WTC11 (cell line): Measurements from ENCODE around the gene HOXA5. TPM values are rescaled to one million over a fixed set of nuclear protein-coding genes. Genes with fewer than 3 reads are reported as not detected.

Source experiments
- ATAC-seq: fragments of 200-7000 bp; cut with Tn5 transposase; 2 replicates; pipeline ENCODE4 v1.10.0; 2021; ENCODE audit warnings: mild to moderate bottlenecking, moderate library complexity
- Bru-seq: library from RNA; stranded (reverse); fragments of 400-500 nt; gene quantifications from one replicate; lab custom pipeline; 2021; lab: Mats Ljungman, UMichigan
- CTCF ChIA-PET: fragments of 300-600 bp; sonication (Branson Sonifier 250); formaldehyde crosslinking; loops from one replicate; lab custom pipeline; 2021; ENCODE audit warnings: antibody characterized with exemption; lab: Charles Lee
- POLR2A ChIA-PET: fragments of 350-600 bp; sonication (Branson Sonifier 250); formaldehyde crosslinking; loops from one replicate; lab custom pipeline; 2021; ENCODE audit warnings: antibody characterized with exemption; lab: Charles Lee
- DNase-seq: peaks from one replicate; pipeline ENCODE4 v3.0.0; 2021; ENCODE audit warnings: low spot score
- H3K27ac Mint-ChIP-seq: 2 replicates; pipeline ENCODE4 v1.8.0; 2021; ENCODE audit warnings: mixed read lengths
- H3K27me3 Mint-ChIP-seq: 2 replicates; pipeline ENCODE4 v1.8.0; 2021; ENCODE audit warnings: low read depth, mild to moderate bottlenecking, moderate library complexity, mixed read lengths
- H3K36me3 Mint-ChIP-seq: 2 replicates; pipeline ENCODE4 v1.8.0; 2021; ENCODE audit warnings: mixed read lengths
- H3K4me1 Mint-ChIP-seq: 2 replicates; pipeline ENCODE4 v1.8.0; 2022; ENCODE audit warnings: mixed read lengths
- H3K4me3 Mint-ChIP-seq: 2 replicates; pipeline ENCODE4 v1.8.0; 2021; ENCODE audit warnings: mild to moderate bottlenecking, moderate library complexity, mixed read lengths
- H3K9me3 Mint-ChIP-seq: 2 replicates; pipeline ENCODE4 v1.8.0; 2021; ENCODE audit warnings: mixed read lengths
- CBFB ChIP-seq: sonication (generic); formaldehyde crosslinking; IDR thresholded peaks from 2 replicates; pipeline ENCODE4 v1.8.1; 2022; ENCODE audit warnings: mild to moderate bottlenecking, low read depth, missing genetic modification reagents
- CREM ChIP-seq: sonication (generic); formaldehyde crosslinking; IDR thresholded peaks from 2 replicates; pipeline ENCODE4 v1.8.1; 2022; ENCODE audit warnings: mild to moderate bottlenecking, missing genetic modification reagents, moderate library complexity
- EMX1 ChIP-seq: fragments of 250-450 bp; sonication (Bioruptor Pico); IDR thresholded peaks from 2 replicates; pipeline ENCODE4 v1.8.0; 2021; ENCODE audit warnings: mild to moderate bottlenecking
- JAZF1 ChIP-seq: fragments of 250-450 bp; sonication (Bioruptor Pico); IDR thresholded peaks from 2 replicates; pipeline ENCODE4 v1.9.0; 2021; ENCODE audit warnings: moderate library complexity, mild to moderate bottlenecking, inconsistent platforms
- KAT7 ChIP-seq: sonication (generic); formaldehyde crosslinking; IDR thresholded peaks from 2 replicates; pipeline ENCODE4 v1.8.1; 2023; ENCODE audit warnings: missing genetic modification reagents, mild to moderate bottlenecking, borderline replicate concordance
- NFATC4 ChIP-seq: fragments of 250-450 bp; sonication (Bioruptor Pico); IDR thresholded peaks from 2 replicates; pipeline ENCODE4 v1.9.0; 2021; ENCODE audit warnings: mild to moderate bottlenecking
- NFE2L1 ChIP-seq: sonication (generic); formaldehyde crosslinking; IDR thresholded peaks from 2 replicates; pipeline ENCODE4 v1.8.1; 2023; ENCODE audit warnings: missing genetic modification reagents
- NR3C1 ChIP-seq: sonication (generic); formaldehyde crosslinking; conservative IDR thresholded peaks from 2 replicates; pipeline ENCODE4 v1.8.1; 2023; ENCODE audit warnings: low read depth, mild to moderate bottlenecking, missing genetic modification reagents
- RELA ChIP-seq: sonication (generic); formaldehyde crosslinking; IDR thresholded peaks from 2 replicates; pipeline ENCODE4 v1.8.1; 2022; ENCODE audit warnings: missing genetic modification reagents, mild to moderate bottlenecking, borderline replicate concordance
- SMAD4 ChIP-seq: sonication (generic); formaldehyde crosslinking; IDR thresholded peaks from 2 replicates; pipeline ENCODE4 v1.8.0; 2022; ENCODE audit warnings: mild to moderate bottlenecking, missing genetic modification reagents
- SP1 ChIP-seq: sonication (generic); formaldehyde crosslinking; conservative IDR thresholded peaks from 2 replicates; pipeline ENCODE4 v1.8.1; 2022; ENCODE audit warnings: missing genetic modification reagents
- ZNF232 ChIP-seq: sonication (generic); formaldehyde crosslinking; IDR thresholded peaks from 2 replicates; pipeline ENCODE4 v1.8.0; 2022; ENCODE audit warnings: mild to moderate bottlenecking, missing genetic modification reagents
- ZNF396 ChIP-seq: fragments of 250-450 bp; sonication (Bioruptor Pico); IDR thresholded peaks from 2 replicates; pipeline ENCODE4 v1.8.0; 2021; ENCODE audit warnings: mild to moderate bottlenecking, moderate library complexity, borderline replicate concordance
- ZNF423 ChIP-seq: fragments of 250-450 bp; sonication (Bioruptor Pico); IDR thresholded peaks from 2 replicates; pipeline ENCODE4 v2.1.2; 2022; ENCODE audit warnings: mild to moderate bottlenecking, moderate library complexity
- long read RNA-seq, 3 experiments: library from RNA in 1 of 3; library from capped mRNA in 1 of 3; library from polyadenylated mRNA in 1 of 3; unstranded in 2 of 3; stranded (forward) in 1 of 3; transcript quantifications; one replicate each; pipeline ENCODE4 v2.0.0, GENCODE V29; 2021
- total RNA-seq: library from RNA; stranded (reverse); gene quantifications from 3 replicates; pipeline ENCODE4 v1.2.3, GENCODE V29; 2021
- TF ChIP-seq, protein P1 (sequence below): sonication (generic); formaldehyde crosslinking; IDR thresholded peaks from 2 replicates; pipeline ENCODE4 v1.8.0; 2023; ENCODE audit warnings: missing genetic modification reagents, mild to moderate bottlenecking, borderline replicate concordance
- TF ChIP-seq, protein P2 (sequence below): sonication (generic); formaldehyde crosslinking; IDR thresholded peaks from 2 replicates; pipeline ENCODE4 v1.8.1; 2023; ENCODE audit warnings: mild to moderate bottlenecking, missing genetic modification reagents, borderline replicate concordance
- TF ChIP-seq, protein P3 (sequence below): sonication (generic); formaldehyde crosslinking; IDR thresholded peaks from 2 replicates; pipeline ENCODE4 v1.8.1; 2023; ENCODE audit warnings: mild to moderate bottlenecking, moderate library complexity, missing genetic modification reagents
- TF ChIP-seq, protein P4 (sequence below): fragments of 200-600 bp; IDR thresholded peaks from 2 replicates; pipeline ENCODE4 v1.8.0; 2022; ENCODE audit warnings: antibody characterized with exemption
- TF ChIP-seq, protein P5 (sequence below): fragments of 250-450 bp; sonication (Bioruptor Pico); IDR thresholded peaks from 2 replicates; pipeline ENCODE4 v1.8.0; 2021; ENCODE audit warnings: mild to moderate bottlenecking
- TF ChIP-seq, protein P6 (sequence below): sonication (generic); formaldehyde crosslinking; IDR thresholded peaks from 2 replicates; pipeline ENCODE4 v1.8.1; 2022; ENCODE audit warnings: mild to moderate bottlenecking, moderate library complexity, missing genetic modification reagents
- TF ChIP-seq, protein P7 (sequence below): sonication (generic); formaldehyde crosslinking; IDR thresholded peaks from 2 replicates; pipeline ENCODE4 v1.8.1; 2023; ENCODE audit warnings: mild to moderate bottlenecking, missing genetic modification reagents

The HOXA5 gene
- 0.14 TPM in 1 of 3 replicates, not detected in the others for total RNA-seq
- not detected for Bru-seq, nascent RNA
- long read RNA-seq, experiment 1 = 0 reads
- long read RNA-seq, experiment 2 = 0 reads
- long read RNA-seq, experiment 3 = 0 reads

DNA sequence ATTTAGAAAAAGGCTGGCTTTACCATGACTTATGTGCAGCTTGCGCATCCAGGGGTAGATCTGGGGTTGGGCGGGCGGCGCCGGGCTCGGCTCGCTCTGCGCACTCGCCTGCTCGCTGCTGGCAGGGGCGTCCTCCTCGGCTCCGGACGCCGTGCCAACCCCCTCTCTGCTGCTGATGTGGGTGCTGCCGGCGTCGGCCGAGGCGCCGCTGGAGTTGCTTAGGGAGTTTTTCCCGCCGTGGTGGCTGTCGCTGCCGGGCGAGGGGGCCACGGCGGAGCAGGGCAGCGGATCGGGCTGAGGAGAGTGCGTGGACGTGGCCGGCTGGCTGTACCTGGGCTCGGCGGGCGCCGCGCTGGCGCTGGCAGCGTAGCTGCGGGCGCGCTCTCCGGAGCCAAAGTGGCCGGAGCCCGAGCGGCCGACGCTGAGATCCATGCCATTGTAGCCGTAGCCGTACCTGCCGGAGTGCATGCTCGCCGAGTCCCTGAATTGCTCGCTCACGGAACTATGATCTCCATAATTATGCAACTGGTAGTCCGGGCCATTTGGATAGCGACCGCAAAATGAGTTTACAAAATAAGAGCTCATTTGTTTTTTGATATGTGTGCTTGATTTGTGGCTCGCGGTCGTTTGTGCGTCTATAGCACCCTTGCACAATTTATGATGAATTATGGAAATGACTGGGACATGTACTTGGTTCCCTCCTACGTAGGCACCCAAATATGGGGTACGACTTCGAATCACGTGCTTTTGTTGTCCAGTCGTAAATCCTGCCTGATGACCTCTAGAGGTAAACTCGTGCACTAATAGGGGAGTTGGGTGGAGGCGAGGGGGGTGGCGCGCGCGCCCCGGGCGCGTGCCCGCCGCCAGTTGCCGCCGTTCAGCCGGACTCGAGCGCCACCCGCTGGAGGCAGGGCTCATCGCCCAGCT, at the start of gene HOXA5:
Gene HOXA5, minus strand, starts transcription at position 659 of the 927 bp plus-strand sequence. Its CDS starts 74 bp downstream, at position 585.
- ATAC-seq (peak; percentile 31), DNase-seq (peak; percentile 89)
- Mint-ChIP-seq H3K27me3 (peaks cover 100% of the 10 kb centered on the region), H3K4me1 (peaks cover 25% of the 10 kb centered on the region), H3K9me3 (no peaks in the 10 kb centered on the region), H3K4me3 (peak within 1 kb of the TSS; percentile 74), H3K36me3 (no peaks in the 10 kb centered on the region), H3K27ac (no peak within 1 kb of the TSS)
- ChIA-PET POLR2A (interaction anchor here (0.6 to 1.2 kb wide), 2 partner anchors 30 to 135 kb away, joined by 3 read pairs; no protein-coding TSS in a partner anchor), CTCF (interaction anchor here (0.6 to 3.8 kb wide), 37 partner anchors 9 to 1251 kb away, joined by 3 to 39 read pairs (median 4); partner anchors contain the start of genes HOXA11, HOXA13, HOXA3 and HOXA4)
- TF ChIP-seq JAZF1 (CRISPR knock-in tag) = no peak
- no peak for TF ChIP-seq RELA (CRISPR knock-in tag)
- TF ChIP-seq SP1 (CRISPR knock-in tag) = 0 out of 2 replicates have a peak, but pooled peaks have one; percentile 33
- no peak for TF ChIP-seq ZNF423 (CRISPR knock-in tag)
- TF ChIP-seq ZNF396 (CRISPR knock-in tag) = no peak
- no peak for TF ChIP-seq EMX1
- TF ChIP-seq, protein P1, sequence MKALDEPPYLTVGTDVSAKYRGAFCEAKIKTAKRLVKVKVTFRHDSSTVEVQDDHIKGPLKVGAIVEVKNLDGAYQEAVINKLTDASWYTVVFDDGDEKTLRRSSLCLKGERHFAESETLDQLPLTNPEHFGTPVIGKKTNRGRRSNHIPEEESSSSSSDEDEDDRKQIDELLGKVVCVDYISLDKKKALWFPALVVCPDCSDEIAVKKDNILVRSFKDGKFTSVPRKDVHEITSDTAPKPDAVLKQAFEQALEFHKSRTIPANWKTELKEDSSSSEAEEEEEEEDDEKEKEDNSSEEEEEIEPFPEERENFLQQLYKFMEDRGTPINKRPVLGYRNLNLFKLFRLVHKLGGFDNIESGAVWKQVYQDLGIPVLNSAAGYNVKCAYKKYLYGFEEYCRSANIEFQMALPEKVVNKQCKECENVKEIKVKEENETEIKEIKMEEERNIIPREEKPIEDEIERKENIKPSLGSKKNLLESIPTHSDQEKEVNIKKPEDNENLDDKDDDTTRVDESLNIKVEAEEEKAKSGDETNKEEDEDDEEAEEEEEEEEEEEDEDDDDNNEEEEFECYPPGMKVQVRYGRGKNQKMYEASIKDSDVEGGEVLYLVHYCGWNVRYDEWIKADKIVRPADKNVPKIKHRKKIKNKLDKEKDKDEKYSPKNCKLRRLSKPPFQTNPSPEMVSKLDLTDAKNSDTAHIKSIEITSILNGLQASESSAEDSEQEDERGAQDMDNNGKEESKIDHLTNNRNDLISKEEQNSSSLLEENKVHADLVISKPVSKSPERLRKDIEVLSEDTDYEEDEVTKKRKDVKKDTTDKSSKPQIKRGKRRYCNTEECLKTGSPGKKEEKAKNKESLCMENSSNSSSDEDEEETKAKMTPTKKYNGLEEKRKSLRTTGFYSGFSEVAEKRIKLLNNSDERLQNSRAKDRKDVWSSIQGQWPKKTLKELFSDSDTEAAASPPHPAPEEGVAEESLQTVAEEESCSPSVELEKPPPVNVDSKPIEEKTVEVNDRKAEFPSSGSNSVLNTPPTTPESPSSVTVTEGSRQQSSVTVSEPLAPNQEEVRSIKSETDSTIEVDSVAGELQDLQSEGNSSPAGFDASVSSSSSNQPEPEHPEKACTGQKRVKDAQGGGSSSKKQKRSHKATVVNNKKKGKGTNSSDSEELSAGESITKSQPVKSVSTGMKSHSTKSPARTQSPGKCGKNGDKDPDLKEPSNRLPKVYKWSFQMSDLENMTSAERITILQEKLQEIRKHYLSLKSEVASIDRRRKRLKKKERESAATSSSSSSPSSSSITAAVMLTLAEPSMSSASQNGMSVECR = no peak
- TF ChIP-seq, protein P2, sequence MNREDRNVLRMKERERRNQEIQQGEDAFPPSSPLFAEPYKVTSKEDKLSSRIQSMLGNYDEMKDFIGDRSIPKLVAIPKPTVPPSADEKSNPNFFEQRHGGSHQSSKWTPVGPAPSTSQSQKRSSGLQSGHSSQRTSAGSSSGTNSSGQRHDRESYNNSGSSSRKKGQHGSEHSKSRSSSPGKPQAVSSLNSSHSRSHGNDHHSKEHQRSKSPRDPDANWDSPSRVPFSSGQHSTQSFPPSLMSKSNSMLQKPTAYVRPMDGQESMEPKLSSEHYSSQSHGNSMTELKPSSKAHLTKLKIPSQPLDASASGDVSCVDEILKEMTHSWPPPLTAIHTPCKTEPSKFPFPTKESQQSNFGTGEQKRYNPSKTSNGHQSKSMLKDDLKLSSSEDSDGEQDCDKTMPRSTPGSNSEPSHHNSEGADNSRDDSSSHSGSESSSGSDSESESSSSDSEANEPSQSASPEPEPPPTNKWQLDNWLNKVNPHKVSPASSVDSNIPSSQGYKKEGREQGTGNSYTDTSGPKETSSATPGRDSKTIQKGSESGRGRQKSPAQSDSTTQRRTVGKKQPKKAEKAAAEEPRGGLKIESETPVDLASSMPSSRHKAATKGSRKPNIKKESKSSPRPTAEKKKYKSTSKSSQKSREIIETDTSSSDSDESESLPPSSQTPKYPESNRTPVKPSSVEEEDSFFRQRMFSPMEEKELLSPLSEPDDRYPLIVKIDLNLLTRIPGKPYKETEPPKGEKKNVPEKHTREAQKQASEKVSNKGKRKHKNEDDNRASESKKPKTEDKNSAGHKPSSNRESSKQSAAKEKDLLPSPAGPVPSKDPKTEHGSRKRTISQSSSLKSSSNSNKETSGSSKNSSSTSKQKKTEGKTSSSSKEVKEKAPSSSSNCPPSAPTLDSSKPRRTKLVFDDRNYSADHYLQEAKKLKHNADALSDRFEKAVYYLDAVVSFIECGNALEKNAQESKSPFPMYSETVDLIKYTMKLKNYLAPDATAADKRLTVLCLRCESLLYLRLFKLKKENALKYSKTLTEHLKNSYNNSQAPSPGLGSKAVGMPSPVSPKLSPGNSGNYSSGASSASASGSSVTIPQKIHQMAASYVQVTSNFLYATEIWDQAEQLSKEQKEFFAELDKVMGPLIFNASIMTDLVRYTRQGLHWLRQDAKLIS = no peak
- TF ChIP-seq ZNF232 (CRISPR knock-in tag) = no peak
- TF ChIP-seq NFE2L1 = no peak
- TF ChIP-seq KAT7 (CRISPR knock-in tag) = no peak
- TF ChIP-seq, protein P3, sequence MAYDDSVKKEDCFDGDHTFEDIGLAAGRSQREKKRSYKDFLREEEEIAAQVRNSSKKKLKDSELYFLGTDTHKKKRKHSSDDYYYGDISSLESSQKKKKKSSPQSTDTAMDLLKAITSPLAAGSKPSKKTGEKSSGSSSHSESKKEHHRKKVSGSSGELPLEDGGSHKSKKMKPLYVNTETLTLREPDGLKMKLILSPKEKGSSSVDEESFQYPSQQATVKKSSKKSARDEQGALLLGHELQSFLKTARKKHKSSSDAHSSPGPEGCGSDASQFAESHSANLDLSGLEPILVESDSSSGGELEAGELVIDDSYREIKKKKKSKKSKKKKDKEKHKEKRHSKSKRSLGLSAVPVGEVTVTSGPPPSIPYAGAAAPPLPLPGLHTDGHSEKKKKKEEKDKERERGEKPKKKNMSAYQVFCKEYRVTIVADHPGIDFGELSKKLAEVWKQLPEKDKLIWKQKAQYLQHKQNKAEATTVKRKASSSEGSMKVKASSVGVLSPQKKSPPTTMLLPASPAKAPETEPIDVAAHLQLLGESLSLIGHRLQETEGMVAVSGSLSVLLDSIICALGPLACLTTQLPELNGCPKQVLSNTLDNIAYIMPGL (CRISPR knock-in tag) = peak; percentile 12; the same call in 1 of the 2 replicates
- TF ChIP-seq CBFB (CRISPR knock-in tag) = no peak
- TF ChIP-seq, protein P4, sequence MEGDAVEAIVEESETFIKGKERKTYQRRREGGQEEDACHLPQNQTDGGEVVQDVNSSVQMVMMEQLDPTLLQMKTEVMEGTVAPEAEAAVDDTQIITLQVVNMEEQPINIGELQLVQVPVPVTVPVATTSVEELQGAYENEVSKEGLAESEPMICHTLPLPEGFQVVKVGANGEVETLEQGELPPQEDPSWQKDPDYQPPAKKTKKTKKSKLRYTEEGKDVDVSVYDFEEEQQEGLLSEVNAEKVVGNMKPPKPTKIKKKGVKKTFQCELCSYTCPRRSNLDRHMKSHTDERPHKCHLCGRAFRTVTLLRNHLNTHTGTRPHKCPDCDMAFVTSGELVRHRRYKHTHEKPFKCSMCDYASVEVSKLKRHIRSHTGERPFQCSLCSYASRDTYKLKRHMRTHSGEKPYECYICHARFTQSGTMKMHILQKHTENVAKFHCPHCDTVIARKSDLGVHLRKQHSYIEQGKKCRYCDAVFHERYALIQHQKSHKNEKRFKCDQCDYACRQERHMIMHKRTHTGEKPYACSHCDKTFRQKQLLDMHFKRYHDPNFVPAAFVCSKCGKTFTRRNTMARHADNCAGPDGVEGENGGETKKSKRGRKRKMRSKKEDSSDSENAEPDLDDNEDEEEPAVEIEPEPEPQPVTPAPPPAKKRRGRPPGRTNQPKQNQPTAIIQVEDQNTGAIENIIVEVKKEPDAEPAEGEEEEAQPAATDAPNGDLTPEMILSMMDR = peak; percentile 88
- no peak for TF ChIP-seq NFATC4 (CRISPR knock-in tag)
- TF ChIP-seq NR3C1 (CRISPR knock-in tag) = no peak
- no peak for TF ChIP-seq CREM (CRISPR knock-in tag)
- TF ChIP-seq, protein P5, sequence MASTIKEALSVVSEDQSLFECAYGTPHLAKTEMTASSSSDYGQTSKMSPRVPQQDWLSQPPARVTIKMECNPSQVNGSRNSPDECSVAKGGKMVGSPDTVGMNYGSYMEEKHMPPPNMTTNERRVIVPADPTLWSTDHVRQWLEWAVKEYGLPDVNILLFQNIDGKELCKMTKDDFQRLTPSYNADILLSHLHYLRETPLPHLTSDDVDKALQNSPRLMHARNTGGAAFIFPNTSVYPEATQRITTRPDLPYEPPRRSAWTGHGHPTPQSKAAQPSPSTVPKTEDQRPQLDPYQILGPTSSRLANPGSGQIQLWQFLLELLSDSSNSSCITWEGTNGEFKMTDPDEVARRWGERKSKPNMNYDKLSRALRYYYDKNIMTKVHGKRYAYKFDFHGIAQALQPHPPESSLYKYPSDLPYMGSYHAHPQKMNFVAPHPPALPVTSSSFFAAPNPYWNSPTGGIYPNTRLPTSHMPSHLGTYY (CRISPR knock-in tag) = no peak
- TF ChIP-seq, protein P6, sequence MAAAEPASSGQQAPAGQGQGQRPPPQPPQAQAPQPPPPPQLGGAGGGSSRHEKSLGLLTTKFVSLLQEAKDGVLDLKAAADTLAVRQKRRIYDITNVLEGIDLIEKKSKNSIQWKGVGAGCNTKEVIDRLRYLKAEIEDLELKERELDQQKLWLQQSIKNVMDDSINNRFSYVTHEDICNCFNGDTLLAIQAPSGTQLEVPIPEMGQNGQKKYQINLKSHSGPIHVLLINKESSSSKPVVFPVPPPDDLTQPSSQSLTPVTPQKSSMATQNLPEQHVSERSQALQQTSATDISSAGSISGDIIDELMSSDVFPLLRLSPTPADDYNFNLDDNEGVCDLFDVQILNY (CRISPR knock-in tag) = no peak
- no peak for TF ChIP-seq SMAD4 (CRISPR knock-in tag)
- TF ChIP-seq, protein P7, sequence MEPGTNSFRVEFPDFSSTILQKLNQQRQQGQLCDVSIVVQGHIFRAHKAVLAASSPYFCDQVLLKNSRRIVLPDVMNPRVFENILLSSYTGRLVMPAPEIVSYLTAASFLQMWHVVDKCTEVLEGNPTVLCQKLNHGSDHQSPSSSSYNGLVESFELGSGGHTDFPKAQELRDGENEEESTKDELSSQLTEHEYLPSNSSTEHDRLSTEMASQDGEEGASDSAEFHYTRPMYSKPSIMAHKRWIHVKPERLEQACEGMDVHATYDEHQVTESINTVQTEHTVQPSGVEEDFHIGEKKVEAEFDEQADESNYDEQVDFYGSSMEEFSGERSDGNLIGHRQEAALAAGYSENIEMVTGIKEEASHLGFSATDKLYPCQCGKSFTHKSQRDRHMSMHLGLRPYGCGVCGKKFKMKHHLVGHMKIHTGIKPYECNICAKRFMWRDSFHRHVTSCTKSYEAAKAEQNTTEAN (CRISPR knock-in tag) = no peak
